Left ventricle myocardium superior (tissue), 1 donor: ENCODE measurements around the gene L3MBTL1. TPM values are rescaled to one million over a fixed set of nuclear protein-coding genes. Genes with fewer than 3 reads are reported as not detected.
"Not testable (repeated sequence)": the region's sequence is repeated elsewhere in the genome, so short reads cannot be mapped to it uniquely, and the experiment has no call there.

Experiments used
- ATAC-seq: fragments of 200-7000 bp; cut with Tn5 transposase; one replicate; pipeline ENCODE4 v1.9.1; 2020; ENCODE audit warnings: mild to moderate bottlenecking, moderate library complexity
- DNase-seq: peaks from one replicate; pipeline ENCODE4 v3.0.0-alpha.2; 2020
- intact Hi-C: fragments of 100-400 bp; cut with micrococcal nuclease; formaldehyde crosslinking; loops from one replicate; pipeline ENCODE4 v1.11.0; 2022
- total RNA-seq: library from RNA; stranded (reverse); fragmentation: NEBNext Ultra II Directional; extraction: Animal tissue kit (Norgen Biotek cat#: 25700); gene quantifications from one replicate; pipeline ENCODE4 v1.2.1, GENCODE V29; 2021
- donor health status: DM: no; HTN: yes; CAD: no; lungs with severe emphysema.

Gene L3MBTL1
- total RNA-seq, 1 donor from 2014 or later: 5.7 TPM

- intact Hi-C loops: no loop called here
- no peak for DNase-seq
These were observed 64.3 kb downstream of the L3MBTL1 start for GRCh38 chr20:43571771-43572170.

GRCh38 chr20:43572891-43573290 is 65.4 kb downstream of the L3MBTL1 start:
- DNase-seq (no peak), ATAC-seq (no peak)
- intact Hi-C loops: no loop called here

More at GRCh38 chr20:43571771-43572170, 64.3 kb downstream of the L3MBTL1 start:
- no peak for ATAC-seq

- DNase-seq: peak; percentile 68
- intact Hi-C loops: no loop called here
- peak; percentile 66 for ATAC-seq
These were observed 68.6 kb downstream of the L3MBTL1 start for GRCh38 chr20:43576108-43576507.

DNA sequence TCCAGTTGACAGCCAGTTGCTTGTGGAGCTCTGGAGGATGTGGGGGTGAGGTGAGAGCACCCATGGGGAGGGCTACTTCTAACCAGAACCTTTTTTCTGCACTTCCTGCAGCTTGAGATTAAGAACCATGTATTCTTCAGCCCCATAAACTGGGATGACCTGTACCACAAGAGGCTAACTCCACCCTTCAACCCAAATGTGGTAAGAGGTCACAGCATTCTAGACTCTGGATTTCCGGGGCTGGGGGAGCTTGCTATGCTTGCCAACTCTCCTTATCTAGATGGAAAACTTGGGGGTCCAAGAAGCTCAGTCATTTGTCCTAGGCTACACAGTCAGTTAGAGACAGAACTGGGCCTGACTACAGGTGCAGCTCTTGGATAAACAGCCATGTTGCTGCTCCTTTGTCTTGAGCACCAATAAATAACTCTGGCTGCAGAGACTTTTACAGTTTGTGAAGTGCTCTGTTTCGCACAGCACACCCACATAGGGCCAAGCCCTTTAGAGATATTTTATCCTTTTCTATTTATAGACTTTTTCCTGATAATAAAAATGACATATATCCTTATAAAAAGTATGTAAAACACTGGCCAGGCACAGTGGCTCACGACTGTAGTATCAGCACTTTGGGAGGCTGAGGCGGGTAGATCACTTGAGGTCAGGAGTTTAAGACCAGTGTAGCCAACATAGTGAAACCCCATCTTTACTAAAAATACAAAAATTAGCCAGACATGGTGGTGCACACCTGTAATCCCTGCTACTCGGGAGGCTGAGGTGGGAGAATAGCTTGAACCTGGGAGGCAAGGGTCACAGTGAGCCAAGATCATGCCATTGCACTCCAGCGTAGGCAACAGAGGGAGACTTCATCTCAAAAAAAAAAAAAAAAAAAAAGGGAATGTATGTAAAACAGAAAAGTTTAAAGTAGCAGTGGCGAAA is 72.6 kb downstream of the L3MBTL1 start:
- intact Hi-C loops: no loop called here
- DNase-seq (no peak), ATAC-seq (no peak)

- DNase-seq (no peak), ATAC-seq (no peak)
- intact Hi-C loops: no loop called here
These were observed 75.8 kb downstream of the L3MBTL1 start for GRCh38 chr20:43583133-43583864.

- peak; percentile 73 for DNase-seq
- ATAC-seq: peak; percentile 63
- intact Hi-C loops: no loop called here
These were observed 76.5 kb downstream of the L3MBTL1 start for GRCh38 chr20:43583982-43584432.

DNA sequence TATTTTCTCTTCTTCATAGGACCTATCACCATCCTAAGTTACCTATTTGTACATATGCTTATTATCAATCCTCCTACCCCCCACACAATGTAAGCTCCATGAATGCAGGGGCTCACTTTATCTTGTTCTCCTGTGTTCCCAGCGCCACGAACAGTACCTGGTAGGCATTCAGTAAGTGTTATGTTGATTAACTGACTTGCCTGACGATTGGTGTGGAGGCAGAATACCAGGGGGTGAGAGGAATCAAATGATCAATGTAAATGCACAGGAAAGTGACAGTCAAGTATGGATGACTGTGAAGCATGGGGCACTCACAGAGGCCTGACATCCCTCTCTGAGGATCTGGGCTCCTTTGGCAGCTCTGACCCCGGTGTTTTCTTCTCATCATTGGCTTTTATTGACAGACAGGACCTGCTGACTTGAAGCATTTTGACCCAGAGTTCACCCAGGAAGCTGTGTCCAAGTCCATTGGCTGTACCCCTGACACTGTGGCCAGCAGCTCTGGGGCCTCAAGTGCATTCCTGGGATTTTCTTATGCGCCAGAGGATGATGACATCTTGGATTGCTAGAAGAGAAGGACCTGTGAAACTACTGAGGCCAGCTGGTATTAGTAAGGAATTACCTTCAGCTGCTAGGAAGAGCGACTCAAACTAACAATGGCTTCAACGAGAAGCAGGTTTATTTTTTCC is 77.1 kb downstream of the L3MBTL1 start:
- DNase-seq (no peak), ATAC-seq (no peak)
- intact Hi-C loops: no loop called here

- DNase-seq (no peak), ATAC-seq (no peak)
- intact Hi-C loops: no loop called here
These were observed 79.1 kb downstream of the L3MBTL1 start for GRCh38 chr20:43586641-43587040.

DNA sequence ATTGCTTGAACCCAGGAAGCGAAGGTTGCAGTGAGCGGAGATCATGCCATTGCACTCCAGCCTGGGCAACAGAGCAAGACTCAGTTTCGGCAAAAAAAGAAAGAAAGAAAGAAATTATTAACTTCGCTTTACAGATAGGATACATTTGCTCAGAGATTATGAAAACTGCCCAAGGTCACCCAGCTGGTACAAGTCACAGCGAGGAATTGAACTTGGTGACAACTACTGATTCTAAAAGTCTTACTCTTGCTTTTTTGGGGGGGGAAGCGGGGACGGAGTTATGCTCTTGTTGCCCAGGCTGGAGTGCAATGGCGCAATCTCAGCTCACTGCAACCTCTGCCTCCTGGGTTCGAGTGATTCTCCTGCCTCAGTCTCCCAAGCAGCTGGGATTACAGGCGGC is 81.0 kb downstream of the L3MBTL1 start:
- ATAC-seq, intact Hi-C loops, DNase-seq: not testable (repeated sequence)

DNA sequence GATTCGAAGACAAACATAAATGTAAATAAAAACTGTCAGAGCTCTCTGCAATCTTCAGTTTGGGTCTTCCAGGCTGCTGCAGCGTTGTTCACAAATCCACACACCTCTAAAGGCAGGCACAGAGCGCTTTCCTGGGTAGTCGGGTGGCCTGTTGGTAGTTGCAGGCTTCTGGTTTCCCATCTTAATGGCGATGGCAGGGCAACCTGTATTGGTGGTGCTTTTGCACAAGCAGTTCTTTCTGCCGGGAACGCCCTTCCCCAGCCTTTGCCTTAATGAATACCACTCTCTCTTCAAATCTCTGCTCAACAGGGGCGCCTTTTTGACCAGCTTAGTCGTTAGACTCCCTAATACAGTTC is 82.5 kb downstream of the L3MBTL1 start:
- intact Hi-C loops: no loop called here

GRCh38 chr20:43590392-43591303 is 83.2 kb downstream of the L3MBTL1 start, which contains the start of gene IFT52:
TSS of gene IFT52 (plus strand) at chr20:43590937. CDS start at chr20:43594699, 3,762 bp downstream.
- ATAC-seq (peak; percentile 99), DNase-seq (peak; percentile 96)
- intact Hi-C loops: no loop called here

More for the DNA sequence above, 82.5 kb downstream of the L3MBTL1 start:
- ATAC-seq (peak; percentile 16), DNase-seq (no peak)

Other genes starting within 250 kb of the L3MBTL1 start
- gene SRSF6, start 49.8 kb upstream of the L3MBTL1 start, total RNA-seq: 56.5 TPM
- gene SGK2, start 51.3 kb downstream of the L3MBTL1 start, total RNA-seq: 0.32 TPM
- 5.2 TPM for gene IFT52, start 83.2 kb downstream of the L3MBTL1 start, total RNA-seq
- 0.84 TPM for gene MYBL2, start 159.4 kb downstream of the L3MBTL1 start, total RNA-seq
- gene GTSF1L, start 219.3 kb downstream of the L3MBTL1 start, total RNA-seq: not detected